ENCODE results near the gene DAPK1.

The DAPK1 gene

GRCh38 chr9:87497604-87498045 is at the start of gene DAPK1:
DAPK1 (plus strand) TSS chr9:87497867; CDS start chr9:87499078, 1,211 bp downstream.
- DNase-seq: no peak

GRCh38 chr9:87451149-87451548 is 46.5 kb upstream of the DAPK1 start:
- DNase-seq: no peak

- no peak for DNase-seq
These were observed 42.3 kb upstream of the DAPK1 start for GRCh38 chr9:87455407-87455806.

- no peak for DNase-seq
These were observed 36.4 kb upstream of the DAPK1 start for GRCh38 chr9:87461256-87461655.

GRCh38 chr9:87464110-87464991 is 33.3 kb upstream of the DAPK1 start:
- DNase-seq: no peak

- no peak for DNase-seq
These were observed 32.7 kb upstream of the DAPK1 start for GRCh38 chr9:87464992-87465378.

- DNase-seq: no peak
These were observed 31.9 kb upstream of the DAPK1 start for GRCh38 chr9:87465816-87466215.

GRCh38 chr9:87467187-87467586 is 30.5 kb upstream of the DAPK1 start:
- DNase-seq: no peak

GRCh38 chr9:87469793-87470465 is 27.7 kb upstream of the DAPK1 start:
- no peak for DNase-seq

GRCh38 chr9:87471746-87472145 is 25.9 kb upstream of the DAPK1 start:
- no peak for DNase-seq

- DNase-seq: no peak
These were observed 22.2 kb upstream of the DAPK1 start for GRCh38 chr9:87475463-87475862.

GRCh38 chr9:87478226-87478992 is 19.3 kb upstream of the DAPK1 start:
- DNase-seq: no peak

GRCh38 chr9:87479801-87480201 is 17.9 kb upstream of the DAPK1 start:
- DNase-seq: no peak

GRCh38 chr9:87481890-87482855 is 15.5 kb upstream of the DAPK1 start:
- DNase-seq: no peak

- DNase-seq: no peak
These were observed 7.4 kb upstream of the DAPK1 start for GRCh38 chr9:87490225-87490624.

- DNase-seq: no peak
These were observed 6.8 kb upstream of the DAPK1 start for GRCh38 chr9:87490907-87491306.

GRCh38 chr9:87491523-87491922 is 6.1 kb upstream of the DAPK1 start:
- DNase-seq: no peak

GRCh38 chr9:87492642-87493041 is 5.0 kb upstream of the DAPK1 start:
- no peak for DNase-seq

- DNase-seq: no peak
These were observed 2.6 kb upstream of the DAPK1 start for GRCh38 chr9:87494970-87495471.

- DNase-seq: no peak
These were observed 525 bp upstream of the DAPK1 start for GRCh38 chr9:87497080-87497603.

- DNase-seq: peak; percentile 59
These were observed 561 bp downstream of the DAPK1 start for GRCh38 chr9:87498046-87498810.
